ENCODE data around the gene ZNF564.

DNA sequence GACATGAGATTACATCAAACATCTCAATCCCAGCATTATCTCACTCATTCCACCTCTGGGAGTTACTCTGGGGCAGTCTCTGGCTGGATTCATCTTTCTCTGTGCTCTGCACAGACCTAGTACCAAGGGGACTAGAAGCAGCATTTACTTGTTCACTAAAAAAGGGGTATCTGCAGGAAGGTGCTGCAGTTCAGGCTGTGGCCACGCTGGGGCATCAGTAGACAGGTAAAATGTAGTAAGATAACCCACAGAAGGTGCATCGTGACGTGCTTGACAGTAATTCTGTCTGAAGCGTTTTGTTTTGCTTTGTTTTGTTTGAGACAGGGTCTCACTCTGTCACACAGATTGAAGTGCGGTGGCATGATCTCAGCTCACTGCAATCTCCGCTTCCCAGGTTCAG, 29.3 kb downstream of the ZNF564 start:
- TF ChIP-seq, protein P1, sequence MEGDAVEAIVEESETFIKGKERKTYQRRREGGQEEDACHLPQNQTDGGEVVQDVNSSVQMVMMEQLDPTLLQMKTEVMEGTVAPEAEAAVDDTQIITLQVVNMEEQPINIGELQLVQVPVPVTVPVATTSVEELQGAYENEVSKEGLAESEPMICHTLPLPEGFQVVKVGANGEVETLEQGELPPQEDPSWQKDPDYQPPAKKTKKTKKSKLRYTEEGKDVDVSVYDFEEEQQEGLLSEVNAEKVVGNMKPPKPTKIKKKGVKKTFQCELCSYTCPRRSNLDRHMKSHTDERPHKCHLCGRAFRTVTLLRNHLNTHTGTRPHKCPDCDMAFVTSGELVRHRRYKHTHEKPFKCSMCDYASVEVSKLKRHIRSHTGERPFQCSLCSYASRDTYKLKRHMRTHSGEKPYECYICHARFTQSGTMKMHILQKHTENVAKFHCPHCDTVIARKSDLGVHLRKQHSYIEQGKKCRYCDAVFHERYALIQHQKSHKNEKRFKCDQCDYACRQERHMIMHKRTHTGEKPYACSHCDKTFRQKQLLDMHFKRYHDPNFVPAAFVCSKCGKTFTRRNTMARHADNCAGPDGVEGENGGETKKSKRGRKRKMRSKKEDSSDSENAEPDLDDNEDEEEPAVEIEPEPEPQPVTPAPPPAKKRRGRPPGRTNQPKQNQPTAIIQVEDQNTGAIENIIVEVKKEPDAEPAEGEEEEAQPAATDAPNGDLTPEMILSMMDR (IDR thresholded peaks at IDR 0.05), result no peak
- TF ChIP-seq POLR2A (IDR thresholded peaks at IDR 0.05), result no peak
